SW480 (cell line): Measurements from ENCODE around the gene RYR3.

Experiments used
- DNase-seq: peaks from one replicate; pipeline ENCODE4 v3.0.0-alpha.2; 2016; ENCODE audit warnings: low spot score

The RYR3 gene

GRCh38 chr15:33710748-33711147 lies 400.0 kb downstream of the RYR3 start:
- no peak for DNase-seq

GRCh38 chr15:33716025-33716424 lies 405.3 kb downstream of the RYR3 start:
- no peak for DNase-seq

- peak; percentile 2 for DNase-seq
Observed at GRCh38 chr15:33720952-33721351, 410.2 kb downstream of the RYR3 start.

GRCh38 chr15:33722005-33722672 lies 411.4 kb downstream of the RYR3 start:
- DNase-seq = no peak

- no peak for DNase-seq
Observed at GRCh38 chr15:33722673-33723015, 411.9 kb downstream of the RYR3 start.

- DNase-seq = no peak
Observed at GRCh38 chr15:33724321-33725036, 413.7 kb downstream of the RYR3 start.

- no peak for DNase-seq
Observed at GRCh38 chr15:33729653-33730052, 418.9 kb downstream of the RYR3 start.

- DNase-seq = no peak
Observed at GRCh38 chr15:33730815-33731214, 420.0 kb downstream of the RYR3 start.

- DNase-seq = no peak
Observed at GRCh38 chr15:33735143-33735542, 424.4 kb downstream of the RYR3 start.

- DNase-seq = peak; percentile 30
Observed at GRCh38 chr15:33735637-33736247, 425.0 kb downstream of the RYR3 start.

GRCh38 chr15:33737687-33738601 lies 427.2 kb downstream of the RYR3 start:
- peak; percentile 14 for DNase-seq

GRCh38 chr15:33738941-33739664 lies 428.3 kb downstream of the RYR3 start:
- DNase-seq = no peak

GRCh38 chr15:33742306-33742705 lies 431.5 kb downstream of the RYR3 start:
- no peak for DNase-seq

- DNase-seq = no peak
Observed at GRCh38 chr15:33742800-33743199, 432.0 kb downstream of the RYR3 start.

- no peak for DNase-seq
Observed at GRCh38 chr15:33746203-33746602, 435.4 kb downstream of the RYR3 start.

GRCh38 chr15:33753012-33753411 lies 442.2 kb downstream of the RYR3 start:
- no peak for DNase-seq

- no peak for DNase-seq
Observed at GRCh38 chr15:33754242-33754641, 443.5 kb downstream of the RYR3 start.

- no peak for DNase-seq
Observed at GRCh38 chr15:33756961-33757360, 446.2 kb downstream of the RYR3 start.

GRCh38 chr15:33757516-33758232 lies 446.9 kb downstream of the RYR3 start:
- DNase-seq = no peak

- DNase-seq = no peak
Observed at GRCh38 chr15:33766389-33766788, 455.6 kb downstream of the RYR3 start.

GRCh38 chr15:33768670-33769190 lies 458.0 kb downstream of the RYR3 start:
- no peak for DNase-seq
